Tibial nerve (tissue), 4 donors: Measurements from ENCODE around the gene NSRP1. TPM values are rescaled to one million over a fixed set of nuclear protein-coding genes. Genes with fewer than 3 reads are reported as not detected.

Experiments
- DNase-seq, 2 donors: peaks; one replicate each; pipeline ENCODE4 v3.0.0-alpha.2; 2019; ENCODE audit warnings: low spot score in 2 of 2
- H3K27ac ChIP-seq, 4 donors: fragments of 200-600 bp; sonication (generic) in 3 of 4; one replicate each; pipeline ENCODE4 v1.5.1; 2017 to 2019; ENCODE audit warnings: mild to moderate bottlenecking in 1 of 4
- H3K27me3 ChIP-seq, 2 donors: fragments of 200-600 bp; sonication (generic) in 1 of 2; one replicate each; pipeline versions ENCODE4 v1.5.1 to v1.6.0; 2017 to 2019
- H3K36me3 ChIP-seq, 3 donors: fragments of 200-600 bp; sonication (generic); one replicate each; pipeline ENCODE4 v1.5.1; 2018 to 2019
- H3K4me1 ChIP-seq, 4 donors: fragments of 200-600 bp; sonication (generic) in 3 of 4; one replicate each; pipeline ENCODE4 v1.5.1; 2017 to 2019
- H3K4me3 ChIP-seq, 4 donors: fragments of 200-600 bp; sonication (generic) in 3 of 4; one replicate each; pipeline ENCODE4 v1.5.1; 2017 to 2019; ENCODE audit warnings: mild to moderate bottlenecking in 1 of 4, moderate library complexity in 1 of 4
- H3K9me3 ChIP-seq, 4 donors: fragments of 200-600 bp; sonication (generic) in 3 of 4; one replicate each; pipeline ENCODE4 v1.5.1; 2017 to 2019
- CTCF ChIP-seq, 5 experiments: fragments of 200-600 bp in 3 of 5; fragments of 450-650 bp in 2 of 5; sonication (generic) in 3 of 5; IDR thresholded peaks; one replicate each; pipeline ENCODE4 v1.5.1; 2016 to 2019; ENCODE audit warnings: antibody characterized with exemption in 5 of 5, mild to moderate bottlenecking in 3 of 5, moderate library complexity in 2 of 5
- EP300 ChIP-seq, 2 donors: sonication (generic); formaldehyde crosslinking; IDR thresholded peaks; one replicate each; pipeline ENCODE4 v1.6.1; 2017; ENCODE audit warnings: antibody characterized with exemption in 2 of 2, mild to moderate bottlenecking in 1 of 2
- POLR2A ChIP-seq, 2 donors: fragments of 450-650 bp; IDR thresholded peaks; one replicate each; pipeline ENCODE4 v1.6.1; 2017; ENCODE audit warnings: antibody characterized with exemption in 2 of 2, mild to moderate bottlenecking in 2 of 2, moderate library complexity in 2 of 2
- WGBS, 2 donors: methylation state at CpG; one replicate each; pipeline ENCODE4 v1.1.5; 2018; 5-methylcytosine and 5-hydroxymethylcytosine counted together
- total RNA-seq, 4 donors: library from RNA; depleted of rRNA; stranded (reverse); fragments of >200 nt; gene quantifications; one replicate each; pipeline ENCODE4 v1.1.0, GENCODE V29; 2016

Gene NSRP1
- total RNA-seq: 10 to 100 TPM; 23.3 to 55.5 (median 34.4) TPM

GRCh38 chr17:30116661-30117551, at the start of gene NSRP1:
Gene NSRP1, plus strand, starts transcription at chr17:30116816. Its CDS starts 28 bp downstream, at chr17:30116844.
- peaks cover 0 to 21% (median 0%) of the 10 kb centered on the region in 3 donors for H3K36me3 ChIP-seq
- H3K4me1 ChIP-seq: peaks cover 0 to 31% (median 11%) of the 10 kb centered on the region in 4 donors
- DNase-seq: peak; percentile 92
- WGBS, 2 donors: 0 to 1% methylated on average over 47 of the region's 47 CpGs
- TF ChIP-seq POLR2A (IDR thresholded peaks at IDR 0.05): peak; percentile 95 to 96
- peak in 1 of 2 donors; percentile 99 for TF ChIP-seq EP300 (IDR thresholded peaks at IDR 0.05)
- TF ChIP-seq CTCF (IDR thresholded peaks at IDR 0.05): no peak
- H3K27me3 ChIP-seq: no peaks in the 10 kb centered on the region
- no peaks in the 10 kb centered on the region for H3K9me3 ChIP-seq
- peak within 1 kb of the TSS; percentile 58 to 75 (median 68) for H3K4me3 ChIP-seq
- H3K27ac ChIP-seq: peak within 1 kb of the TSS; percentile 90 to 99 (median 96)

GRCh38 chr17:30068465-30068864, 48.2 kb upstream of the NSRP1 start:
- Histone ChIP-seq H3K4me3 (no peak overlapping the region), H3K27me3 (no peaks in the 10 kb centered on the region), H3K27ac (no peak overlapping the region), H3K4me1 (no peaks in the 10 kb centered on the region), H3K9me3 (peaks cover 0 to 40% (median 8%) of the 10 kb centered on the region in 4 donors), H3K36me3 (no peaks in the 10 kb centered on the region)
- 92 to 94% methylated on average over 16 of the region's 16 CpGs for WGBS, 2 donors
- DNase-seq: no peak
- TF ChIP-seq CTCF (IDR thresholded peaks at IDR 0.05): no peak
- TF ChIP-seq POLR2A (IDR thresholded peaks at IDR 0.05): no peak
- TF ChIP-seq EP300 (IDR thresholded peaks at IDR 0.05): no peak

GRCh38 chr17:30074254-30074653, 42.4 kb upstream of the NSRP1 start:
- Histone ChIP-seq H3K36me3 (no peaks in the 10 kb centered on the region), H3K9me3 (peaks cover 0 to 8% (median 0%) of the 10 kb centered on the region in 4 donors), H3K27ac (no peak overlapping the region), H3K27me3 (no peaks in the 10 kb centered on the region), H3K4me1 (no peaks in the 10 kb centered on the region), H3K4me3 (no peak overlapping the region)
- TF ChIP-seq CTCF (IDR thresholded peaks at IDR 0.05) (no peak), EP300 (IDR thresholded peaks at IDR 0.05) (no peak), POLR2A (IDR thresholded peaks at IDR 0.05) (no peak)
- DNase-seq: no peak
- whole genome bisulfite sequencing, 2 donors: 85 to 87% methylated on average over 2 of the region's 2 CpGs

- WGBS, 2 donors: 70 to 73% methylated on average over 2 of the region's 2 CpGs
- TF ChIP-seq POLR2A (IDR thresholded peaks at IDR 0.05) (no peak), EP300 (IDR thresholded peaks at IDR 0.05) (no peak), CTCF (IDR thresholded peaks at IDR 0.05) (no peak)
- Histone ChIP-seq H3K27ac (no peak overlapping the region), H3K9me3 (peaks cover 0 to 3% (median 0%) of the 10 kb centered on the region in 4 donors), H3K36me3 (no peaks in the 10 kb centered on the region), H3K4me1 (no peaks in the 10 kb centered on the region), H3K27me3 (no peaks in the 10 kb centered on the region), H3K4me3 (no peak overlapping the region)
- DNase-seq: no peak
Observed at GRCh38 chr17:30074730-30075129, 41.9 kb upstream of the NSRP1 start.

DNA sequence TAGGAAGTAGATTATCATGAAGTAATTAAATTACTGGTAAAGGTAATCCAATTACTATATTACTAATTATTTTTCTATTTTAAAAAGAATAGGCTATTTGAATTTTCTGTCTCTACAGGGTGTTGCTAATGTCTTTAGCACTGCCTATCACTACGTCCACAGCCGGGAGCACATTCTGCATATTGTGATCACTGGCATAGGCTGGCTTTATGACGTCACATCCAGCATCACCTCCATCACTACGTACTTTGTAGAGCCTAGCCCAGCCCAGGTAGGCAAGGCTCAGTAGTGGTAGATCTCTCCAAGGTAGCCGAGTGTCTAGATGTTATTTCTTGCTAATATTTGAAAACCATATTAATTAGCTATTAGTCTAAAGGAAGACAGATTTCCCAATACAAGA, 33.8 kb upstream of the NSRP1 start:
- 89 to 92% methylated on average over 5 of the region's 5 CpGs for WGBS, 2 donors
- Histone ChIP-seq H3K9me3 (no peaks in the 10 kb centered on the region), H3K27ac (no peak overlapping the region), H3K27me3 (peaks cover 0 to 11% of the 10 kb centered on the region in 2 donors), H3K36me3 (no peaks in the 10 kb centered on the region), H3K4me3 (no peak overlapping the region), H3K4me1 (no peaks in the 10 kb centered on the region)
- TF ChIP-seq POLR2A (IDR thresholded peaks at IDR 0.05) (no peak), CTCF (IDR thresholded peaks at IDR 0.05) (no peak), EP300 (IDR thresholded peaks at IDR 0.05) (no peak)
- no peak for DNase-seq
